NCI-H82 (cell line): ENCODE results near the gene GRK1.
A peak's percentile ranks its signal among the peaks of the same experiment; 100 is the strongest.

Source experiments
- DNase-seq: peaks from one replicate; lab custom pipeline; 2025; lab: John Stamatoyannopoulos, UW

The GRK1 gene

GRCh38 chr13:113632706-113633484 is 34.1 kb upstream of the GRK1 start:
- no peak for DNase-seq

GRCh38 chr13:113633485-113633873 is 33.5 kb upstream of the GRK1 start:
- DNase-seq = no peak

GRCh38 chr13:113634279-113635047 is 32.6 kb upstream of the GRK1 start:
- DNase-seq = no peak

GRCh38 chr13:113635048-113635420 is 32.0 kb upstream of the GRK1 start:
- no peak for DNase-seq

- no peak for DNase-seq
Measured at GRCh38 chr13:113635709-113636108, 31.3 kb upstream of the GRK1 start.

GRCh38 chr13:113636266-113636963 is 30.6 kb upstream of the GRK1 start:
- no peak for DNase-seq

- DNase-seq = no peak
Measured at GRCh38 chr13:113637262-113638160, 29.5 kb upstream of the GRK1 start.

- no peak for DNase-seq
Measured at GRCh38 chr13:113638173-113638746, 28.8 kb upstream of the GRK1 start.

- DNase-seq = no peak
Measured at GRCh38 chr13:113638806-113639205, 28.2 kb upstream of the GRK1 start.

GRCh38 chr13:113639616-113640262 is 27.3 kb upstream of the GRK1 start:
- no peak for DNase-seq

- DNase-seq = no peak
Measured at GRCh38 chr13:113641426-113641825, 25.6 kb upstream of the GRK1 start.

GRCh38 chr13:113642563-113642962 is 24.5 kb upstream of the GRK1 start:
- no peak for DNase-seq

- no peak for DNase-seq
Measured at GRCh38 chr13:113643593-113643992, 23.4 kb upstream of the GRK1 start.

GRCh38 chr13:113644800-113645199 is 22.2 kb upstream of the GRK1 start:
- no peak for DNase-seq

- no peak for DNase-seq
Measured at GRCh38 chr13:113645329-113645728, 21.7 kb upstream of the GRK1 start.

- DNase-seq = peak; percentile 16
Measured at GRCh38 chr13:113646376-113646775, 20.6 kb upstream of the GRK1 start.

- no peak for DNase-seq
Measured at GRCh38 chr13:113646921-113647340, 20.1 kb upstream of the GRK1 start.

- DNase-seq = peak; percentile 33
Measured at GRCh38 chr13:113647351-113648215, 19.4 kb upstream of the GRK1 start.

GRCh38 chr13:113648216-113648610 is 18.8 kb upstream of the GRK1 start:
- DNase-seq = no peak

- DNase-seq = no peak
Measured at GRCh38 chr13:113649212-113649611, 17.8 kb upstream of the GRK1 start.
